Liver (tissue), 9 donors: ENCODE measurements around the gene ORAI3. TPM values are rescaled to one million over a fixed set of nuclear protein-coding genes. Genes with fewer than 3 reads are reported as not detected.

Source experiments
- DNase-seq: peaks from one replicate; pipeline ENCODE4 v3.0.0-alpha.2; 2017; ENCODE audit warnings: low spot score
- H3K27ac ChIP-seq, 2 donors: one replicate each; pipeline ENCODE4 v1.7.0; 2013; ENCODE audit warnings: inconsistent platforms in 2 of 2, low read length in 2 of 2, control low read depth in 1 of 2, low read depth in 1 of 2, mild to moderate bottlenecking in 1 of 2
- H3K27me3 ChIP-seq, 4 donors: one replicate each; pipeline versions ENCODE4 v1.6.1 to v1.7.0; 2013; ENCODE audit warnings: low read length in 3 of 4, inconsistent platforms in 1 of 4, mild to moderate bottlenecking in 1 of 4, moderate library complexity in 1 of 4; ENCODE audit not compliant: control insufficient read depth in 4 of 4, insufficient read depth in 4 of 4
- H3K36me3 ChIP-seq, 4 donors: one replicate each; pipeline versions ENCODE4 v1.6.1 to v1.7.0; 2013; ENCODE audit warnings: low read length in 3 of 4, mild to moderate bottlenecking in 3 of 4, low read depth in 1 of 4, moderate library complexity in 1 of 4; ENCODE audit not compliant: control insufficient read depth in 4 of 4, insufficient read depth in 3 of 4
- H3K4me1 ChIP-seq, 4 donors: one replicate each; pipeline versions ENCODE4 v1.6.1 to v1.7.0; 2013; ENCODE audit warnings: low read length in 3 of 4, mild to moderate bottlenecking in 3 of 4, moderate library complexity in 1 of 4; ENCODE audit not compliant: control insufficient read depth in 4 of 4, insufficient read depth in 4 of 4
- H3K4me3 ChIP-seq, 3 donors: one replicate each; pipeline versions ENCODE4 v1.6.1 to v1.7.0; 2013; ENCODE audit warnings: low read length in 3 of 3, control low read depth in 1 of 3, low read depth in 1 of 3, mild to moderate bottlenecking in 1 of 3
- H3K9ac ChIP-seq, 2 donors: one replicate each; pipeline ENCODE4 v1.7.0; 2013; ENCODE audit warnings: low read length in 2 of 2, mild to moderate bottlenecking in 2 of 2, moderate library complexity in 2 of 2, control low read depth in 1 of 2, low read depth in 1 of 2
- H3K9me3 ChIP-seq, 4 donors: one replicate each; pipeline versions ENCODE4 v1.6.1 to v1.7.0; 2013; ENCODE audit warnings: low read length in 3 of 4; ENCODE audit not compliant: control insufficient read depth in 4 of 4
- ATF3 ChIP-seq: IDR thresholded peaks from 2 replicates; pipeline ENCODE4 v1.6.1; 2016; ENCODE audit warnings: antibody characterized with exemption
- CTCF ChIP-seq: fragments of 150-350 bp; IDR thresholded peaks from 2 replicates; pipeline ENCODE4 v1.5.1; 2017; ENCODE audit warnings: improper control_type of control experiment, low read depth, low read length; ENCODE audit not compliant: missing input control
- EGR1 ChIP-seq, 2 donors: IDR thresholded peaks; 2 replicates each; pipeline ENCODE4 v1.6.1; 2016 to 2018; ENCODE audit warnings: antibody characterized with exemption in 2 of 2, low read depth in 2 of 2
- FOXA1 ChIP-seq: IDR thresholded peaks from 2 replicates; pipeline ENCODE4 v1.6.1; 2016; ENCODE audit warnings: antibody characterized with exemption
- FOXA2 ChIP-seq: IDR thresholded peaks from 2 replicates; pipeline ENCODE4 v1.6.1; 2016; ENCODE audit warnings: antibody characterized with exemption
- GABPA ChIP-seq, 2 donors: IDR thresholded peaks in 1 of 2; conservative IDR thresholded peaks in 1 of 2; 2 replicates each; pipeline ENCODE4 v1.6.1; 2016; ENCODE audit warnings: antibody characterized with exemption in 2 of 2, mild to moderate bottlenecking in 1 of 2, moderate library complexity in 1 of 2
- HNF4A ChIP-seq, 2 donors: conservative IDR thresholded peaks; 2 replicates each; pipeline ENCODE4 v1.6.1; 2016; ENCODE audit warnings: antibody characterized with exemption in 2 of 2, mild to moderate bottlenecking in 2 of 2
- HNF4G ChIP-seq: IDR thresholded peaks from 2 replicates; pipeline ENCODE4 v1.6.1; 2016; ENCODE audit warnings: antibody characterized with exemption
- JUND ChIP-seq, 2 donors: IDR thresholded peaks; 2 replicates each; pipeline ENCODE4 v1.6.1; 2016; ENCODE audit warnings: antibody characterized with exemption in 2 of 2
- MAX ChIP-seq: IDR thresholded peaks from 2 replicates; pipeline ENCODE4 v1.6.1; 2016; ENCODE audit warnings: antibody characterized with exemption
- NR2F2 ChIP-seq: IDR thresholded peaks from 2 replicates; pipeline ENCODE4 v1.6.1; 2016; ENCODE audit warnings: antibody characterized with exemption
- RAD21 ChIP-seq, 2 donors: IDR thresholded peaks; 2 replicates each; pipeline ENCODE4 v1.6.1; 2016; ENCODE audit warnings: antibody characterized with exemption in 2 of 2, mild to moderate bottlenecking in 2 of 2
- REST ChIP-seq: IDR thresholded peaks from 2 replicates; pipeline ENCODE4 v1.6.1; 2016; ENCODE audit warnings: antibody characterized with exemption, mild to moderate bottlenecking
- RXRA ChIP-seq, 2 donors: IDR thresholded peaks; 2 replicates each; pipeline ENCODE4 v1.6.1; 2017 to 2018; ENCODE audit warnings: antibody characterized with exemption in 2 of 2, mild to moderate bottlenecking in 1 of 2
- SP1 ChIP-seq: IDR thresholded peaks from 2 replicates; pipeline ENCODE4 v1.6.1; 2018; ENCODE audit warnings: antibody characterized with exemption, mild to moderate bottlenecking
- TAF1 ChIP-seq: conservative IDR thresholded peaks from 2 replicates; pipeline ENCODE4 v1.6.1; 2016; ENCODE audit warnings: antibody characterized with exemption, mild to moderate bottlenecking
- YY1 ChIP-seq: IDR thresholded peaks from 2 replicates; pipeline ENCODE4 v1.6.1; 2016; ENCODE audit warnings: antibody characterized with exemption, mild to moderate bottlenecking
- ZBTB33 ChIP-seq: IDR thresholded peaks from 2 replicates; pipeline ENCODE4 v1.6.1; 2016; ENCODE audit warnings: antibody characterized with exemption
- WGBS: extraction: QIAGEN DNeasy Blood & Tissue Kit; methylation state at CpG from one replicate; pipeline ENCODE4 v1.1.7; 2013; 5-methylcytosine and 5-hydroxymethylcytosine counted together
- polyA plus RNA-seq, 2 donors: library from polyadenylated mRNA; stranded (reverse) in 1 of 2; unstranded in 1 of 2; fragments of 200-250 nt in 1 of 2; fragments of >200 nt in 1 of 2; fragmentation: Nextera tagmentation in 1 of 2; extraction: Ambion mirVana in 1 of 2; gene quantifications; one replicate each; pipeline versions ENCODE4 v1.2.1 to v1.2.3, GENCODE V29; 2013 to 2015
- total RNA-seq, 2 donors: library from RNA; depleted of rRNA; stranded (reverse); fragments of >200 nt; gene quantifications; one replicate each; pipeline ENCODE4 v1.2.3, GENCODE V29; 2014
- donor health status: healthy.
- donor health status: healthy.
- donor health status: healthy.
- donor health status: healthy.
- donor health status: healthy.

The ORAI3 gene
- total and polyA plus RNA-seq, 4 donors, result 26.6 to 39.1 (median 31.4) TPM

- Histone ChIP-seq H3K9me3 (no peaks in the 10 kb centered on the region), H3K36me3 (peaks cover 16 to 78% (median 42%) of the 10 kb centered on the region in 4 donors), H3K27ac (no peak overlapping the region), H3K4me3 (no peak overlapping the region), H3K27me3 (no peaks in the 10 kb centered on the region), H3K9ac (no peak overlapping the region), H3K4me1 (no peaks in the 10 kb centered on the region)
- 89% methylated on average over 4 of the region's 4 CpGs for WGBS
- no peak for TF ChIP-seq GABPA (IDR thresholded peaks at IDR 0.05 in 1 of 2, conservative IDR thresholded peaks at IDR 0.05 in 1 of 2)
- no peak for TF ChIP-seq EGR1 (IDR thresholded peaks at IDR 0.05; ENCODE audit: low read depth in 2 of 2)
- no peak for TF ChIP-seq FOXA2
- no peak for TF ChIP-seq NR2F2
- TF ChIP-seq YY1, result no peak
- no peak for TF ChIP-seq ZBTB33
- no peak for TF ChIP-seq TAF1
- TF ChIP-seq ATF3, result no peak
- no peak for TF ChIP-seq HNF4G
- TF ChIP-seq MAX, result no peak
- no peak for TF ChIP-seq RXRA (IDR thresholded peaks at IDR 0.05)
- no peak for TF ChIP-seq CTCF
- TF ChIP-seq RAD21 (IDR thresholded peaks at IDR 0.05), result no peak
- TF ChIP-seq REST, result no peak
- TF ChIP-seq SP1, result no peak
- TF ChIP-seq HNF4A (conservative IDR thresholded peaks at IDR 0.05), result no peak
- TF ChIP-seq FOXA1, result no peak
- no peak for TF ChIP-seq JUND (IDR thresholded peaks at IDR 0.05)
- no peak for DNase-seq
Observed at GRCh38 chr16:30976486-30976885, 27.6 kb downstream of the ORAI3 start.
